ENCODE data around the gene RPE65. TPM values are rescaled to one million over a fixed set of nuclear protein-coding genes. Genes with fewer than 3 reads are reported as not detected.

Gene RPE65
- total and polyA plus RNA-seq, 2 of the 4 experiments (the other 2 are of a cell fraction) = under 0.01 TPM; not detected in 1

GRCh38 chr1:68464891-68465290 is 15.1 kb upstream of the RPE65 start:
- TF ChIP-seq RAD21 (IDR thresholded peaks at IDR 0.05; ENCODE audit: low read length) (no peak), MAZ (IDR thresholded peaks at IDR 0.05; ENCODE audit: borderline replicate concordance, low read depth, low read length) (no peak), ELK1 (IDR thresholded peaks at IDR 0.05; ENCODE audit: borderline replicate concordance, low read depth, low read length) (no peak), MAFK (IDR thresholded peaks at IDR 0.05; ENCODE audit: low read depth, low read length) (no peak), RCOR1 (IDR thresholded peaks at IDR 0.05; ENCODE audit: insufficient replicate concordance, low read length) (no peak), CEBPB (IDR thresholded peaks at IDR 0.05; ENCODE audit: low read depth, low read length) (no peak)
- Histone ChIP-seq H3K4me2 (ENCODE audit: low read depth, low read length) (no peak overlapping the region), H3K9me1 (ENCODE audit: insufficient read depth, low read length) (no peaks in the 10 kb centered on the region), H2BK5ac (ENCODE audit: low read depth, low read length, poor library complexity, severe bottlenecking) (no peak overlapping the region), H3K56ac (ENCODE audit: extremely low read depth, insufficient read depth, low read length) (no peak overlapping the region), H3K4me3 (ENCODE audit: insufficient read depth, low read depth, low read length) (no peak overlapping the region), H4K5ac (ENCODE audit: low read depth, low read length) (no peak overlapping the region), H3K27me3 (ENCODE audit: control insufficient read depth, insufficient read depth, low read length) (no peaks in the 10 kb centered on the region), H2AK5ac (ENCODE audit: low read depth, low read length) (no peak overlapping the region), H3K14ac (replicated peaks; ENCODE audit: low read depth, low read length) (no peak overlapping the region), H3K9ac (ENCODE audit: low read depth, low read length) (no peak overlapping the region), H2BK120ac (ENCODE audit: low read depth, low read length) (no peak overlapping the region), H3K23ac (ENCODE audit: low read depth, low read length) (no peak overlapping the region), H2AFZ (replicated peaks; ENCODE audit: low read length, poor library complexity) (no peak overlapping the region), H4K8ac (ENCODE audit: low read depth in 2 of 2, low read length in 2 of 2) (no peak overlapping the region), H4K91ac (ENCODE audit: insufficient read depth, low read depth, low read length) (no peak overlapping the region), H3K36me3 (ENCODE audit: control insufficient read depth, insufficient read depth, low read length) (no peaks in the 10 kb centered on the region), H3K18ac (ENCODE audit: low read depth, low read length) (no peak overlapping the region), H3K27ac (ENCODE audit: insufficient read depth, low read length) (no peak overlapping the region), H2AK9ac (replicated peaks; ENCODE audit: low read depth, low read length, poor library complexity) (no peak overlapping the region), H3K79me1 (ENCODE audit: low read depth in 1 of 2, low read length in 2 of 2) (no peaks in the 10 kb centered on the region), H2BK20ac (ENCODE audit: low read depth, low read length) (no peak overlapping the region), H4K20me1 (ENCODE audit: insufficient read depth, low read length) (no peaks in the 10 kb centered on the region), H3K4ac (ENCODE audit: low read depth, low read length) (no peak overlapping the region), H3K4me1 (ENCODE audit: control insufficient read depth, insufficient read depth, low read length) (no peaks in the 10 kb centered on the region), H3K9me3 (ENCODE audit: control insufficient read depth, insufficient read depth, low read length) (peaks cover 4% of the 10 kb centered on the region), H2BK15ac (ENCODE audit: low read depth, low read length) (no peak overlapping the region)
- POLR2A ChIA-PET (ENCODE audit: unreplicated experiment) = no interaction called here
- WGBS, 2 experiments (ENCODE audit: extremely low coverage in 2 of 2, insufficient read length in 1 of 2) = no CpG with 5 or more reads among the region's 6 CpGs
- intact Hi-C loops (cut with micrococcal nuclease) = no loop called here
- CTCF ChIA-PET = no interaction called here
- ATAC-seq (ENCODE audit: low read depth) = no peak
- in situ Hi-C loops (cut with MboI; ENCODE audit: low sequenced_read_pairs) = loop anchor here (25.0 kb wide), 1 partner anchor 1272 kb away; no protein-coding TSS in a partner anchor
- dilution Hi-C loops (cut with HindIII; ENCODE audit: low sequenced_read_pairs, unreplicated experiment) = no loop called here
- DNase-seq = no peak
- no TSS peak for BruUV-seq (replicated peaks)

Measured in IMR-90 (cell line).